ENCODE data around the gene HCRTR1.

Gene HCRTR1

GRCh38 chr1:31669786-31670592 lies 52.5 kb downstream of the HCRTR1 start:
- no peak for DNase-seq (ENCODE audit: low read depth)
- peak; percentile 46 for TF ChIP-seq CTCF (IDR thresholded peaks at IDR 0.05; ENCODE audit: low read depth, low read length, missing control alignments)
- in situ Hi-C loops (cut with HindIII; ENCODE audit: low sequenced_read_pairs), result loop anchor here (5.0 to 25.0 kb wide), 2 partner anchors 42 to 292 kb away; no protein-coding TSS in a partner anchor
- no peak overlapping the region for H3K4me3 ChIP-seq (ENCODE audit: low read depth, low read length)

GRCh38 chr1:31670593-31670964 lies 53.1 kb downstream of the HCRTR1 start:
- in situ Hi-C loops (cut with HindIII; ENCODE audit: low sequenced_read_pairs), result loop anchor here (5.0 to 25.0 kb wide), 2 partner anchors 42 to 292 kb away; no protein-coding TSS in a partner anchor
- no peak overlapping the region for H3K4me3 ChIP-seq (ENCODE audit: low read depth, low read length)
- DNase-seq (ENCODE audit: low read depth), result no peak
- TF ChIP-seq CTCF (IDR thresholded peaks at IDR 0.05; ENCODE audit: low read depth, low read length, missing control alignments), result no peak

DNA sequence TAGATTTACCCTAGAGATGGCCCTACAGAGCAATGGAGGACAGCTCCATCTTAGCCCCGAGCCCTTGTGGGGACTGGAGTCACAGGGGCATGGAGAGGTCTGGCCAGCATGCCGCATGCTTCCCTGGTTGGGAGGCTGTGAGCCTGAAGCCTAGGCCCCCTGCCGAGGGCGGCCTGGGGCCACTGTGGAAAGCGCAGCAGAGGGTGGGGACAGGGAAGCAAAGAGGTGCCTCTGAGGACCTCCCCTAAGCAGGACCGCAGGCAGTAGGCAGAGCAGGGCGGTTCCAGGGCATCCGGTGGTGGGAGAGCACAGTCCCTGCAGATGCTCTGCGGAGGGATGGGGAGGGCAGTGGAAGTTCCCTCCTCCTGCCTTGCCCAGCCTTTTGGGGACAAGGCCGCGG lies 53.7 kb downstream of the HCRTR1 start:
- TF ChIP-seq CTCF (IDR thresholded peaks at IDR 0.05; ENCODE audit: low read depth, low read length, missing control alignments), result no peak
- DNase-seq (ENCODE audit: low read depth), result no peak
- in situ Hi-C loops (cut with HindIII; ENCODE audit: low sequenced_read_pairs), result loop anchor here (5.0 to 25.0 kb wide), 2 partner anchors 41 to 291 kb away; no protein-coding TSS in a partner anchor
- H3K4me3 ChIP-seq (ENCODE audit: low read depth, low read length), result no peak overlapping the region

DNA sequence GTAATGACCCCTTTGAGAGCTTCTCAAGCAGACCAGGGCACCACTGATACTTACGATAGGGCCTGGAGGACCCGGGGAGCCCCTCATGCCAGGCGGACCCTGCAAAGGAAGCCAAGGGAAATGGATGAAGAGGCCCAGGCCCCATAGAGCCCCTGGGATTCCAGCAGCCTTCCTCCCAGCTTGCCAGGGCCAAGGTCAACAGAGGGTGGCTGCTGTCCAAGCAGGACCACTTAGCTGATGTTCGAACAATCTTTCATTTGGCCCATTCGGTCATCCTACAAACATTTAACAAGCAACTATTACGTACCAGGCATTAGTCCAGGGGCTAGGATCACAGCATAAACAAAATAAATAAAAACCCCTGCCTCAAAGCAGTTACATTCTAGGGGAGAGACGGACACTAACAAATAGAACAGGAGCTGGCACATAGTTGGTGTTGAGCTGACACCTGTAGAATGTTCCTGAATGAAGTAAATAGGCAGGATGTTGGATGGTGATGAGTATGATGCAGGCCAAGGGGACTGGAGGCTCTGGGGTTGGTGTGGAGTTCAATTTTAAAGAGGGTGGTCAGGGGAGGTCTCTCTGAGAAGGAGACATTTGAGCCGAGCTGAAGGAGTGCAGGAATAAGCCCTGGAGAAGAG lies 54.2 kb downstream of the HCRTR1 start:
- no peak overlapping the region for H3K4me3 ChIP-seq (ENCODE audit: low read depth, low read length)
- TF ChIP-seq CTCF (IDR thresholded peaks at IDR 0.05; ENCODE audit: low read depth, low read length, missing control alignments), result no peak
- no peak for DNase-seq (ENCODE audit: low read depth)
- in situ Hi-C loops (cut with HindIII; ENCODE audit: low sequenced_read_pairs), result loop anchor here (5.0 to 25.0 kb wide), 2 partner anchors 41 to 291 kb away; no protein-coding TSS in a partner anchor

DNA sequence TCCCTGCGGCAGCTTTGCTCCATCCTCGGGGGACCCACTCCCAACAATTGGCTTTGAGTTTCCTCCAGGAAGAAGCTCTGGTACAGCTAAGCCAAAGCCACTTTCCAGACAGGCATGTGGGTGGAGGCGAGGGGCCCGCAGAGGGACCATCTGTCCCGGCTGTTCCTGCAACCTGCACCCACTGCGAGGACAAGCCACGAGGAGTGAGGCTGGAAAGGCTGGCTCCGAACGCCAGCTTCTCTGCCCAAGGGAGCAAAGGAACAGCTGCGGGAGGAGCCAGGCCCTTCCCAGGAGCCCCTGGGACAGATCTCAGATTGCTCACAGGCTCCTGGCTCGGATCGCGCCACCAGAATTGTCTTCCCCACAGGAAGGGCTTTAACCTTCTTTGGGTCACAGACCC lies 55.5 kb downstream of the HCRTR1 start:
- in situ Hi-C loops (cut with HindIII; ENCODE audit: low sequenced_read_pairs), result loop anchor here (5.0 to 25.0 kb wide), 2 partner anchors 39 to 289 kb away; no protein-coding TSS in a partner anchor
- no peak for TF ChIP-seq CTCF (IDR thresholded peaks at IDR 0.05; ENCODE audit: low read depth, low read length, missing control alignments)
- DNase-seq (ENCODE audit: low read depth), result no peak
- no peak overlapping the region for H3K4me3 ChIP-seq (ENCODE audit: low read depth, low read length)

GRCh38 chr1:31673433-31673832 lies 55.9 kb downstream of the HCRTR1 start:
- no peak overlapping the region for H3K4me3 ChIP-seq (ENCODE audit: low read depth, low read length)
- no peak for DNase-seq (ENCODE audit: low read depth)
- in situ Hi-C loops (cut with HindIII; ENCODE audit: low sequenced_read_pairs), result loop anchor here (5.0 to 25.0 kb wide), 2 partner anchors 39 to 289 kb away; no protein-coding TSS in a partner anchor
- no peak for TF ChIP-seq CTCF (IDR thresholded peaks at IDR 0.05; ENCODE audit: low read depth, low read length, missing control alignments)

Measured in astrocyte of the cerebellum (primary cell).